DMS53 treated with DMSO at 0.1 percent for 48 hours (cell line): ENCODE measurements around the gene PPP2R3C.
"Not testable (repeated sequence)": the region's sequence is repeated elsewhere in the genome, so short reads cannot be mapped to it uniquely, and the experiment has no call there.

Experiments used
- DNase-seq: peaks from one replicate; lab custom pipeline; 2025; ENCODE audit not compliant: unreplicated experiment; lab: John Stamatoyannopoulos, UW

PPP2R3C gene

GRCh38 chr14:35121887-35122695 is at the start of gene PPP2R3C, which contains the start of gene PRORP:
Gene PPP2R3C (minus strand): TSS chr14:35121990. CDS start chr14:35121959, 31 bp downstream.
Gene PRORP (plus strand): TSS chr14:35122552. CDS start chr14:35123246, 694 bp downstream.
- peak; percentile 84 for DNase-seq

GRCh38 chr14:35167496-35167895 is 45.7 kb upstream of the PPP2R3C start:
- DNase-seq: no peak

- no peak for DNase-seq
These were observed 43.1 kb upstream of the PPP2R3C start for GRCh38 chr14:35164849-35165248.

GRCh38 chr14:35163384-35163783 is 41.6 kb upstream of the PPP2R3C start:
- DNase-seq: no peak

- DNase-seq: no peak
These were observed 39.4 kb upstream of the PPP2R3C start for GRCh38 chr14:35161231-35161630.

- DNase-seq: peak; percentile 48
These were observed 38.1 kb upstream of the PPP2R3C start for GRCh38 chr14:35159742-35160409.

GRCh38 chr14:35158951-35159653 is 37.3 kb upstream of the PPP2R3C start:
- DNase-seq: no peak

- DNase-seq: no peak
These were observed 36.7 kb upstream of the PPP2R3C start for GRCh38 chr14:35158491-35158890.

GRCh38 chr14:35155962-35156361 is 34.2 kb upstream of the PPP2R3C start:
- no peak for DNase-seq

- DNase-seq: no peak
These were observed 32.2 kb upstream of the PPP2R3C start for GRCh38 chr14:35154016-35154415.

GRCh38 chr14:35152531-35152930 is 30.7 kb upstream of the PPP2R3C start:
- DNase-seq: not testable (repeated sequence)

- no peak for DNase-seq
These were observed 27.4 kb upstream of the PPP2R3C start for GRCh38 chr14:35149239-35149638.

- DNase-seq: no peak
These were observed 25.9 kb upstream of the PPP2R3C start for GRCh38 chr14:35147711-35148110.

GRCh38 chr14:35147186-35147585 is 25.4 kb upstream of the PPP2R3C start:
- no peak for DNase-seq

GRCh38 chr14:35146711-35147149 is 24.9 kb upstream of the PPP2R3C start:
- DNase-seq: no peak

- DNase-seq: no peak
These were observed 22.2 kb upstream of the PPP2R3C start for GRCh38 chr14:35144029-35144428.

- peak; percentile 22 for DNase-seq
These were observed 19.2 kb upstream of the PPP2R3C start for GRCh38 chr14:35140718-35141581.

GRCh38 chr14:35138585-35138984 is 16.8 kb upstream of the PPP2R3C start:
- no peak for DNase-seq

- DNase-seq: no peak
These were observed 12.7 kb upstream of the PPP2R3C start for GRCh38 chr14:35134329-35135123.
